HG02610 (cell line): ENCODE measurements around the gene CD46.

Source experiments
- ATAC-seq: cut with Tn5 transposase; IDR thresholded peaks from one replicate; pipeline ENCODE4 v1.9.1; 2021; ENCODE audit warnings: mild to moderate bottlenecking, moderate library complexity; ENCODE audit not compliant: unreplicated experiment

Gene CD46

GRCh38 chr1:207812778-207813511 lies 61.1 kb downstream of the CD46 start:
- ATAC-seq = no peak

DNA sequence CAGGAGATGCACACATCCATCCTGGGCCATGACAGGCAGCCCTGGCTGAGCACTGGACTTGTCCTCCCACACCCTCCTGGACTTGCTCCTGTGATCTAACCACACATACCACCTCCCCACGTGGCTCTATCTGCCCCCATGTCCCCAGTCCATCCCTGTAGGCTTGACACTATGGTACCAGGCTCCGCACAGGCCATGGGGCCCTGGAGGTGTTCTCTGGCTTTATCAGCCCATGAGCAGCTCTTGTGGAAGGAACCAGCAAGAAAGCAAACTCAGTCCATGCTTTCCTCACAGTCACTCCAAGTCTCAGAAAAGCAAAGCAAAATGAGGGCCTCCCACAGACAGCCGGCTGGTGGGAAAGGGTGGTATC lies 61.6 kb downstream of the CD46 start:
- ATAC-seq = no peak

DNA sequence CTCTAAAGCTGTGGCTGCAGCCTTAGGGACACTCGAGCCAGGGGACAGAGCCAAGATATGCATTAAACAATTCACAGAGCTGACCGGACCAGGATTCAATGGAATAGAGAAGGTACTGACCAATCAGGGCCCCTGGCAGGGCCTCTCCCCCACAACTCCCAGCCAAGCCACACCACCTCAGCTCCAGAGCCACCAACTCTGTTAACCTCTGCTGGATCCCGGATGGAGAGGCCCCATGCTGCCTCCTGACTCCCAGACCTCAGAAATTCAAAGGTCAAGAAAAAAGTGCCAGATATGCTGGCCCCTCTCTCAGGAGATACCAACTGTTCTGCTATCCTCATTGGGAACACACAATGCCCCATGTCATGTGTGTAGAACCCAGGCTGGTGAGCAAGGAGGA lies 62.1 kb downstream of the CD46 start:
- no peak for ATAC-seq

DNA sequence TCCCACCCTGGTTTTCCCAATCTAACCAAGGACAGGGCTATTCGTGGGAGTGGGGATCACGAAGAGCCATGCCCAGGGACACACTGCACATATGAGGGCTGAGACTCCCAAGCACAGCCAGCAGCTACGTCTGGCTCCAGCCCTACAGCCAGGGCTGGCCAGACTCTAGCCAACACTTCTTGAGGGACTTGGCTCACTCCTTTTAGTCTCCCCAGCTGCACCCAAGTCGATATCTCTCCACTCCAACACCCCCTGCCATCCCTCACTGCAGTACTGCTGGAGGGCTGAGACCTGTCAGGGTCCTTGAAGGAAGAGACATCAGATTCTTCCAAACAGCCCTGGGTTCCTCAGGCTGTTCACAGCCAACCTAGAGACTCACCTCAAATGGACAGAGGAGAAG lies 62.6 kb downstream of the CD46 start:
- no peak for ATAC-seq

- no peak for ATAC-seq
Measured at GRCh38 chr1:207815466-207815865, 63.6 kb downstream of the CD46 start.

DNA sequence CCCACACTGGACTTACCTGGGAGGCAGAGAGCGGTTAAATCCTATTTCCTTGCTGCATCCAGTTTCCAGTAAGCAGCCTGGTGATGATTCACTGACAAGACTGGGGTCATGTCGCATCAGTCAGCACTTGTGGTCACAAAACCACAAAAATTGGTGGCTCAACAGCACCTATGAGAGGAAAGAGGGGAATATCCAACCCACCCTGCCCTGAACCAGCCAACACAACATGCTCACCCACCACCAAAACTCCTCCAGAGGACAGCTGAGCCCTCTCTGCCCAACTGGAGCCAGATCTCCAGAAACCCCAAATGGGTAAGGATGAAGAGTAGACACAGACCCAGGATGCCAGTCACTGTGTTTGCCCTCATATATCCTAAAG lies 64.0 kb downstream of the CD46 start:
- ATAC-seq = no peak

DNA sequence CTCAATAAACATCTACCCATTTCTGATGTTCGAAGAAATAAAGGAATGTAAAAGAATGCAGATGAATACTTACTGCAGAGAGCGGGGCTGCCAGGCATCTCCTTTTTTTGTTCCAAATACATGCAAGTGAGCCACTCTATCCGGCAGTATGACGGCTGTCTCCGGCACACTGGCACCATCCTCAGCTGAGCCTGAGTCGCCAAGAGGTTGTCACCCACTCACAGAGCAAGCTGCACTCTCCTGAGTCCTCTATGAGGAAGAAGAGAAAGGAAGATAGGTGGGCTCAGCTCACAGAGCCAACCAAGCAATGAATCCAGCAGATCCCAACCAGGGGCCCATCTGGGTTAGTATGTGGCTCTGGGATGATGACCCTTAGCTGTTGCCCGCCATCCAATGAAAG lies 65.3 kb downstream of the CD46 start:
- no peak for ATAC-seq

GRCh38 chr1:207817778-207818751 lies 66.2 kb downstream of the CD46 start:
- no peak for ATAC-seq

- no peak for ATAC-seq
Measured at GRCh38 chr1:207818971-207819451, 67.2 kb downstream of the CD46 start.

GRCh38 chr1:207820568-207821463 lies 69.0 kb downstream of the CD46 start:
- no peak for ATAC-seq

GRCh38 chr1:207821464-207822045 lies 69.7 kb downstream of the CD46 start:
- ATAC-seq = no peak

DNA sequence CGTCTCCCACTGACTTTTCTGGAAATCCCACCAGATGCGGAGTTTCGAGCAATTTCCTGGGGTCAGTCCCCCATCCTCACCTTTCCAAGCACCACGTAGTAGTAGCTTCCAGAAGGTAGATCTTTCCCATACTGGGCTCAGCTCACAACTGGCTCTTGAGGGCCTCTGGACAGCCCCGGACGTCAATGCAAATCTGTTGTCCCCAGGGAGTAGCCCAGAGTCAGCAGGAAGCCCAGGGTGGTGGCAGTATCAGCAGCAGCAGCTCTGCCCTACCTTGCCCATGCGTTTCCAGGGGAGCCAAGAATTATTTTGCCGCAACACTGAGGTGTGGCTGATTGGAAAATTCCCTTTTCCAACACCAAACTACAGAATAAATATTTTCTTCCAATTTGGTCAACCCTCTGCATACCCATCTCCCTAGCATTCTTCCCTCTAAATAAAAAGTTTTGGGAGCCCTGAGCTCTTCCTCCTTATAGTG lies 70.3 kb downstream of the CD46 start:
- peak; percentile 33 for ATAC-seq

DNA sequence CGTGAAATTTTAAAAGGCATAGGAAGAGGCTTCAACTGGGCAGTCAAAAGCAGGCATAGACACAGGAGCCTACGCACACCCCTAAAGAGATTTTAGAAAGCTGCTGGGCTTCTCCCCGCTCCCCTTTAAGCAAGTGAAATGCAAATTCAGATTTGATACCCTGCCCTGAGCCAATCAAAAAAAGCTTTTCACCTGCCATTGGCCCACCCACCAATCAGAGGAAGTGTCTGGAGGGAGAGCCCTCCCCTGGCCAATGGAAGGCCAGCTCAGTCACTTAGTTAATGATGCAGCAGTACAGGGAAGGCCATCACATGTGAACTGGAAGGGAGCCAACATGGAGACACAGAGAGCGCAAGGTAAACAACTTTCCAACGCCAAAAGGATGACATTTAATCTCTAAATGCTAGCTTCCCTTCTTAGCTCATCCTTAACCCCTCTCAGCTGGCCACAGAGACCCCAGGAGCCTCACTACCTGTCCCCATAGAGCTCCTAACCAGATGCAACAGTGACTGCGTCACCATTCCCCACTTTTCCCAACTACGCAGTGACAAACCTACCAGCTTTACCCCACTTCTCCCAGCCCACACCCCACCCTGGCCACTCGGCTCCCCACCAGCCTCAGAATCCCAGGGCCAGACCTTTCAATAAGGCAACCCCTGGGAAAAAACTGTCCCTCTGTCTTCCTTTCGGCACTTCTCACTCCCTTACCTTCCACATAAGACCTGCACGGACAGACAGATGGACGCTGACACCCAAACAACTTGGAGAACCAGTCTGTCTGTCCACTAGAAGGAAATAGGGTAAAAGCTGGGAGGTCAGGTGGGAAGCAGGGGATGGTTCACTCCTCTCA lies 71.0 kb downstream of the CD46 start:
- ATAC-seq = peak; percentile 65

DNA sequence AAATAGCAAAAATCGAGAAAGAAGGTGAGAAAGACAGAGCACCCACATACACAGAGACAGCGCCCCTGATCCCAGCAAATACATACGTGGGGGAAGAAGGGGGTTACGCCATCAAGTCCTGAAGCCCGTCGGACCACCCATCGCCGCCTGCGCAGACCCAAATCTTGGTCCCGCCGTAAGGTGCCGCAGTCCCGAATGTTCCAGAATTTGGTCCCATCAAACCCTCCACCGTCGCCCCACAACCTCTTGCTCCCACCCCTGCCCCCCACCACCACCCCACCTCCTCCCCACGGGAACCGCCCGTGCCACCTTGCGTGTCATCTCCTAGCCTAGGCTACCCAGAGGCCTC lies 71.7 kb downstream of the CD46 start:
- ATAC-seq = no peak

- ATAC-seq = no peak
Measured at GRCh38 chr1:207823880-207824566, 72.2 kb downstream of the CD46 start.

DNA sequence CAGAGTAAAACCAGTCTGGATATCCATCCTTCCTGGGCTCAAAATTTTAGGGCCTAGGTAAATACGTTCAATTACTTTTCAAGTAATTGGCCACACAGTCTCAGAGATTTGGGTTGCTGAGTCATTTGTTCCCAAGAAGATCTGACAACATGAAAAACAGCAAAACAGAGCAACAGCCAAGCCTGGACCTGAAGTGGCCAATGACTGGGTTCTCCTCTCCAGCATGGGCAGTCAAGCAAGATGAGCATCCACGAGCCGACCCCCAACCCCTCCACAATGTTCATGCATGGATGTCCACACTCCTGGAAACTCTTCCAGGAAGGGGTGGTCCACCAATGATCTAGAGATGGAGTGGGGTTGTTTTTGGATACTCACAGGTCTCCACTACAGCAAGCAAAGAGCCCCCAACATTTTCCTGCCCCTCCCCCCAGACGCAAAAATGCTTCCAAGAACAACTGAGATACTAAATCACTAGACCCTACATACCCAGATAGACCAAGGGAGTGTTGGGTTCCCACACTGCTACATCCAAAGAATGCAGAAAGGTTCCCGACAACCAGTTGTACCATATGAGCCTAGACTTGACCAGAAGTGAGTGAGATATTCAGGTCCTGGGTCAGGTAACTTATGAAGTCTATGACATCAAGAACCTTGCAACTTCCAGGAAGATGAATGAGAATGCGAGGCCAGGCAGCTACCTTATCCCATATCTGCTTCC lies 73.0 kb downstream of the CD46 start:
- ATAC-seq = no peak

- no peak for ATAC-seq
Measured at GRCh38 chr1:207825409-207825695, 73.5 kb downstream of the CD46 start.

GRCh38 chr1:207825719-207826556 lies 74.1 kb downstream of the CD46 start:
- ATAC-seq = peak; percentile 68
